ENCODE results near the gene ADCY4. TPM values are rescaled to one million over a fixed set of nuclear protein-coding genes. Genes with fewer than 3 reads are reported as not detected.
A peak's percentile ranks its signal among the peaks of the same experiment; 100 is the strongest.

Gene ADCY4

GRCh38 chr14:24270537-24271133 lies 64.2 kb downstream of the ADCY4 start:
- Histone ChIP-seq H3K27me3 (ENCODE audit: control insufficient read depth in 3 of 3, insufficient read depth in 3 of 3, low read depth in 1 of 3, low read length in 3 of 3) (no peaks in the 10 kb centered on the region), H3K9me3 (replicated peaks in 1 of 2; ENCODE audit: control insufficient read depth in 2 of 2, insufficient read depth in 1 of 2, low read depth in 1 of 2, low read length in 2 of 2) (peaks cover 0 to 1% of the 10 kb centered on the region in 2 donors), H4K8ac (ENCODE audit: low read depth, low read length) (no peak overlapping the region), H3K36me3 (replicated peaks in 1 of 2; ENCODE audit: control insufficient read depth in 2 of 2, insufficient read depth in 2 of 2, low read length in 2 of 2) (peaks cover 7 to 17% of the 10 kb centered on the region in 2 donors), H3K27ac (replicated peaks; ENCODE audit: low read length) (peak overlapping the region; percentile 90), H2BK120ac (ENCODE audit: low read depth, low read length) (no peak overlapping the region), H2BK5ac (ENCODE audit: low read length) (peak overlapping the region; percentile 88), H2AFZ (ENCODE audit: low read length) (peak overlapping the region; percentile 93), H3K9ac (ENCODE audit: low read depth, low read length, poor library complexity) (peak overlapping the region; percentile 91), H3K4me1 (ENCODE audit: control insufficient read depth in 2 of 2, insufficient read depth in 1 of 2, low read depth in 1 of 2, low read length in 2 of 2) (peaks cover 4 to 6% of the 10 kb centered on the region in 2 donors), H3K79me1 (ENCODE audit: low read depth, low read length) (no peaks in the 10 kb centered on the region), H3K18ac (ENCODE audit: low read length) (peak overlapping the region; percentile 73), H2BK15ac (ENCODE audit: low read length) (no peak overlapping the region), H2AK5ac (ENCODE audit: low read depth, low read length) (no peak overlapping the region), H3K4me3 (ENCODE audit: low read length in 2 of 2) (peak overlapping the region; percentile 71 to 93), H3K23ac (ENCODE audit: low read depth, low read length, poor library complexity) (no peak overlapping the region), H3K14ac (ENCODE audit: low read length) (no peak overlapping the region), H3K4me2 (ENCODE audit: insufficient read depth, low read length, poor library complexity, severe bottlenecking) (peak overlapping the region; percentile 68), H4K91ac (ENCODE audit: low read depth, low read length, poor library complexity) (no peak overlapping the region), H2BK12ac (ENCODE audit: low read length) (no peak overlapping the region), H3K4ac (ENCODE audit: low read length) (no peak overlapping the region)
- WGBS, 2 donors (ENCODE audit: extremely low coverage in 2 of 2, insufficient read length in 2 of 2, insufficient replicate concordance in 1 of 2), result no CpG with 5 or more reads among the region's 13 CpGs
- peak; percentile 3 for DNase-seq (ENCODE audit: low spot score)

- Histone ChIP-seq H2BK12ac (ENCODE audit: low read length) (no peak overlapping the region), H4K91ac (ENCODE audit: low read depth, low read length, poor library complexity) (no peak overlapping the region), H3K9ac (ENCODE audit: low read depth, low read length, poor library complexity) (no peak overlapping the region), H2BK120ac (ENCODE audit: low read depth, low read length) (no peak overlapping the region), H3K14ac (ENCODE audit: low read length) (no peak overlapping the region), H3K79me1 (ENCODE audit: low read depth, low read length) (no peaks in the 10 kb centered on the region), H3K4me3 (ENCODE audit: low read length in 2 of 2) (no peak overlapping the region), H2BK15ac (ENCODE audit: low read length) (peak overlapping the region; percentile 38), H3K4me2 (ENCODE audit: insufficient read depth, low read length, poor library complexity, severe bottlenecking) (no peak overlapping the region), H3K27ac (replicated peaks; ENCODE audit: low read length) (no peak overlapping the region), H3K18ac (ENCODE audit: low read length) (no peak overlapping the region), H3K4ac (ENCODE audit: low read length) (no peak overlapping the region), H2BK5ac (ENCODE audit: low read length) (no peak overlapping the region), H3K27me3 (ENCODE audit: control insufficient read depth in 3 of 3, insufficient read depth in 3 of 3, low read depth in 1 of 3, low read length in 3 of 3) (no peaks in the 10 kb centered on the region), H2AFZ (ENCODE audit: low read length) (no peak overlapping the region), H3K23ac (ENCODE audit: low read depth, low read length, poor library complexity) (no peak overlapping the region), H2AK5ac (ENCODE audit: low read depth, low read length) (peak overlapping the region; percentile 64), H3K9me3 (replicated peaks in 1 of 2; ENCODE audit: control insufficient read depth in 2 of 2, insufficient read depth in 1 of 2, low read depth in 1 of 2, low read length in 2 of 2) (peaks cover 0 to 1% of the 10 kb centered on the region in 2 donors), H4K8ac (ENCODE audit: low read depth, low read length) (no peak overlapping the region), H3K4me1 (ENCODE audit: control insufficient read depth in 2 of 2, insufficient read depth in 1 of 2, low read depth in 1 of 2, low read length in 2 of 2) (peaks cover 4 to 6% of the 10 kb centered on the region in 2 donors), H3K36me3 (replicated peaks in 1 of 2; ENCODE audit: control insufficient read depth in 2 of 2, insufficient read depth in 2 of 2, low read length in 2 of 2) (peaks cover 7 to 17% of the 10 kb centered on the region in 2 donors)
- WGBS, 2 donors (ENCODE audit: extremely low coverage in 2 of 2, insufficient read length in 2 of 2, insufficient replicate concordance in 1 of 2), result no CpG with 5 or more reads among the region's 14 CpGs
- DNase-seq (ENCODE audit: low spot score), result no peak
Measured at GRCh38 chr14:24269910-24270536, 64.8 kb downstream of the ADCY4 start.

GRCh38 chr14:24269368-24269767 lies 65.5 kb downstream of the ADCY4 start:
- Histone ChIP-seq H3K4me2 (ENCODE audit: insufficient read depth, low read length, poor library complexity, severe bottlenecking) (no peak overlapping the region), H3K4me1 (ENCODE audit: control insufficient read depth in 2 of 2, insufficient read depth in 1 of 2, low read depth in 1 of 2, low read length in 2 of 2) (peaks cover 4 to 6% of the 10 kb centered on the region in 2 donors), H4K8ac (ENCODE audit: low read depth, low read length) (no peak overlapping the region), H3K4ac (ENCODE audit: low read length) (no peak overlapping the region), H3K23ac (ENCODE audit: low read depth, low read length, poor library complexity) (no peak overlapping the region), H2BK120ac (ENCODE audit: low read depth, low read length) (no peak overlapping the region), H2AFZ (ENCODE audit: low read length) (no peak overlapping the region), H3K27me3 (ENCODE audit: control insufficient read depth in 3 of 3, insufficient read depth in 3 of 3, low read depth in 1 of 3, low read length in 3 of 3) (no peaks in the 10 kb centered on the region), H3K4me3 (ENCODE audit: low read length in 2 of 2) (no peak overlapping the region), H3K9me3 (replicated peaks in 1 of 2; ENCODE audit: control insufficient read depth in 2 of 2, insufficient read depth in 1 of 2, low read depth in 1 of 2, low read length in 2 of 2) (peaks cover 0 to 1% of the 10 kb centered on the region in 2 donors), H2AK5ac (ENCODE audit: low read depth, low read length) (peak overlapping the region; percentile 5), H3K9ac (ENCODE audit: low read depth, low read length, poor library complexity) (no peak overlapping the region), H3K27ac (replicated peaks; ENCODE audit: low read length) (no peak overlapping the region), H2BK5ac (ENCODE audit: low read length) (no peak overlapping the region), H3K14ac (ENCODE audit: low read length) (no peak overlapping the region), H3K18ac (ENCODE audit: low read length) (no peak overlapping the region), H4K91ac (ENCODE audit: low read depth, low read length, poor library complexity) (no peak overlapping the region), H2BK15ac (ENCODE audit: low read length) (no peak overlapping the region), H2BK12ac (ENCODE audit: low read length) (no peak overlapping the region), H3K36me3 (replicated peaks in 1 of 2; ENCODE audit: control insufficient read depth in 2 of 2, insufficient read depth in 2 of 2, low read length in 2 of 2) (peaks cover 7 to 17% of the 10 kb centered on the region in 2 donors), H3K79me1 (ENCODE audit: low read depth, low read length) (no peaks in the 10 kb centered on the region)
- WGBS, 2 donors (ENCODE audit: extremely low coverage in 2 of 2, insufficient read length in 2 of 2, insufficient replicate concordance in 1 of 2), result no CpG with 5 or more reads among the region's 8 CpGs
- DNase-seq (ENCODE audit: low spot score), result no peak

Small RNA genes lying within 50 kb of the gene (small RNA-seq; reads per million reads assigned to genes)
- not detected for gene RF00026 (ENCODE audit: insufficient read depth)
